GM12801 (cell line): ENCODE measurements around the gene MYT1.

Experiments used
- TF ChIP-seq, protein P1 (sequence below): IDR thresholded peaks from one replicate; pipeline ENCODE4 v1.5.1; 2011; ENCODE audit warnings: control low read depth; ENCODE audit not compliant: insufficient read length; ENCODE audit errors: extremely low read depth

MYT1 gene

DNA sequence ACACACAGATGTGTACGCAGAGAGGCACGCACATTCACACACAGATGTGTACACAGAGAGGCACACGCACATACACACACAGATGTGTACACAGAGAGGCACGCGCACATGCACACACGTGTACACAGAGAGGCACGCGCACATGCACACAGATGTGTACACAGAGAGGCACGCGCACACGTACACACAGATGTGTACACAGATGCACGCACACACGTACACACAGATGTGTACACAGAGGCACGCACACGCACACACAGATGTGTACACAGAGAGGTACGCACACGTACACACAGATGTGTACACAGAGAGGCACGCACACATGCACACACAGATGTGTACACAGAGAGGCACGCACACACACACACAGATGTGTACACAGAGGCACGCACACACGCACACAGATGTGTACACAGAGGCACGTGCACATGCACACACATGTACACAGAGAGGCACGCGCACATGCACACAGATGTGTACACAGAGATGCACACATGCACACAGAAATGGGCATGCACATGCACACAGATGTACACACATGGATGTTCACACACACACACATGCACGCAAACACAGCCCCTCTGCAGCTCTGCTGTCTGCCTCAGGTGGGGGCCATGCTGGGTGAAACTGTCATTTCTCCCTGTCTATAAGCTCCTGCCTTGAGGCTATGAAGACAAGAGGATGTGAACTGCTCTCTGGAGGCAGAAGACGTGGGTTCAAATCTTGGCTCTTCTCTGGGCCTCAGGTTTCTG is 14.3 kb upstream of the MYT1 start:
- TF ChIP-seq, protein P1, sequence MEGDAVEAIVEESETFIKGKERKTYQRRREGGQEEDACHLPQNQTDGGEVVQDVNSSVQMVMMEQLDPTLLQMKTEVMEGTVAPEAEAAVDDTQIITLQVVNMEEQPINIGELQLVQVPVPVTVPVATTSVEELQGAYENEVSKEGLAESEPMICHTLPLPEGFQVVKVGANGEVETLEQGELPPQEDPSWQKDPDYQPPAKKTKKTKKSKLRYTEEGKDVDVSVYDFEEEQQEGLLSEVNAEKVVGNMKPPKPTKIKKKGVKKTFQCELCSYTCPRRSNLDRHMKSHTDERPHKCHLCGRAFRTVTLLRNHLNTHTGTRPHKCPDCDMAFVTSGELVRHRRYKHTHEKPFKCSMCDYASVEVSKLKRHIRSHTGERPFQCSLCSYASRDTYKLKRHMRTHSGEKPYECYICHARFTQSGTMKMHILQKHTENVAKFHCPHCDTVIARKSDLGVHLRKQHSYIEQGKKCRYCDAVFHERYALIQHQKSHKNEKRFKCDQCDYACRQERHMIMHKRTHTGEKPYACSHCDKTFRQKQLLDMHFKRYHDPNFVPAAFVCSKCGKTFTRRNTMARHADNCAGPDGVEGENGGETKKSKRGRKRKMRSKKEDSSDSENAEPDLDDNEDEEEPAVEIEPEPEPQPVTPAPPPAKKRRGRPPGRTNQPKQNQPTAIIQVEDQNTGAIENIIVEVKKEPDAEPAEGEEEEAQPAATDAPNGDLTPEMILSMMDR, result no peak

DNA sequence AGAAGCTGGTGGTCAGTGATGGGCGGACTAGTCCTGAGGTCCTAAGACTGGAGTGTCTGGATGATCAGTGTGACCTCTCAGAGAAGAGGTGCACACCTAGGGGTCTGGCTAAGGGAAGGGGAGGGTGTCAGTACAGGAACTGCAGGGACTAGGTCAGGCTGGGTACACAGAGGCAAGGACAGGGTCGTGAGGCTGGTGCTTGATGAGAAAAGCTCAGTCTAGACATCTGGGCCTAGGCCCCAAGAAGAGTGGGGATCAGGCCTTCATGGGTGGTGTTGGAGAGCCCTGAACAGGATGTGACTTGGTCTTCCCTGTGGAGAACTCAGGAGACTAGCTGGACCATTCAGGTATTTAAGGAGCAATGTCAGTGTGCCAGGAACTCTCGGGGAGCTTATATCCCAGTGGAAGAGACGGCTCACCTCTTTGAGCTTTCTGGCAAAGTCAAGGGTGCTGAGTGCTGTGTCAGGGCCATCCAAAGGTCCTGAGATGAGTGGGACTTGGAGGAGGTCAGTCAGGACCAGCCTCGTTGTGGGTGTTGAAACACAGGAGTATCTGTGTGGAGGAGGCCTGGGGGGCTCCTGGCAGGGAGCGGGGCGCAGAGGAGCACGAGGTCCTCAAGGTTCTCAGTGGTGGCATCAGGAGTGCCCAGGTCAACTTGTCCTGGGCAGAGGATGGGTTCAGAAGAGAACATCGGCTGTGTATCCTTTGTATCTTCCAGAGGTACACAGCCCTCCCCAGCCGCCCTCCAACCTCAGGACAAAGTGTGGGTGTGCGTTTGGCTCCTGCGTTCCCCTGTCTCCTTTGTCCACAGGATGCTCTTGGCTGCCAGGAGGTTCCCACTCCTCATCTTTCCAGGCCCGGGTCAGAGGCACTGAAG is 13.3 kb upstream of the MYT1 start:
- TF ChIP-seq, protein P1, result no peak

DNA sequence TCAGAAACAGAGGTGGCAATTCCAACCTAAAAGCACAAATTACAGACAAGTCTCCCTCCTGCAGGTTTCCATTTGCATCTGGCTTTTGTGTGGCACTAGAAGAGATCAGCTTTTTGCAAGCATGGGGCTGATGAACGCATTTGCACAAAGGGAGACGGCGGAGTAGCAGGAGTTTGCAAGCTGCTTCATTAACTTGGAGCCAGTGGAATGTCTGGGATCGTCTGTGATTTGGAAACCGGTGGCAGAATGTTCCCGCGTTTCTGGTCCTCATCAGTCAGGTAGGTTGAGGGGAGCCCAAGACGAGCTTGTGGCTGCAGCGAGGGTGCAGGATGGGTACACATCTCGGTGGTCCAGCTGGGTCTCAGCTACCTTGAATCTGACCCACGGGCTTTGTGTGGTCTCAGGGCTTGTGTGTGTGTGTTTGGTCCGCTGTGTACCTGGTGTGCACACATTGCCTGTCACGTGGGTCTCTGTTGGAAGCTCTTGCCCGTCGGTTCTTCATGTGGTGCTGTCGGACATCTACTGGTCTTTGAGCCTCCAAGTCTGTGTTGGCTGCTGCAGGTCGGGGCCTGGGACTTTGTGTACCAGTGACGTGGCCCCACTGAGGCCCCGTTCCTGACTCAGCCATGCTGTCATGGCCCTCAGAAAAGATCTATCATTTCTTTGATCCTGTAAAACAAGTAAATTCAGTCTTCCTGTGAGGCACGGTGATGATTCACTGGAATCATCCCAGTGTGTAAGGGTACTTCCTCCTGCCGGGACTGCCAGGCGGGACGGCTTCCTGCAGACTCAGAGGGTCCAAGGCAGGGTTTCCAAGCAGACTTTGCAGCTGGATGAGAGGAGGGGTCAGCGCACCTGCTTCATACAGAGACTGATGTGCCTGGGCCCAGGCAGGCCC is 12.4 kb upstream of the MYT1 start:
- TF ChIP-seq, protein P1, result no peak

DNA sequence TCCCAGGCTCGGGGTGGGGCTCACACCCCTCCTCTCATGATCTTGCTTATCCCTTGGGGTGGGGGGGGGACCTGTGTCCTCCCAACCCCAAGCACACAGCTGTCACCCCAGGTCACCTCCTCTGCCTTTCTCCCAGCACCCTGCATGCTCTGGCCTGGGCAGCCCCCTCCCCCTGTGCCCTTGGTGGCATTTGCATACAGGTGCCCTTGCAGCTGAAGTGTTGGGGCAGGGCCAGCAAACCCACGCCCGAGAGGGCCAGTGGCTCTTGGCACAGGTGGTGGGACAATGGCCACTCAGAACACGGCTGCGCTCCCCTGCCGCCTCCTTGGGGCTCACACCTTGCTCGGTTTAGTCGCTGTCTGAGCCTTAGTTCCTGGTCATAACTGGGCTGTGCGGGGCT is 11.3 kb upstream of the MYT1 start:
- TF ChIP-seq, protein P1, result no peak

DNA sequence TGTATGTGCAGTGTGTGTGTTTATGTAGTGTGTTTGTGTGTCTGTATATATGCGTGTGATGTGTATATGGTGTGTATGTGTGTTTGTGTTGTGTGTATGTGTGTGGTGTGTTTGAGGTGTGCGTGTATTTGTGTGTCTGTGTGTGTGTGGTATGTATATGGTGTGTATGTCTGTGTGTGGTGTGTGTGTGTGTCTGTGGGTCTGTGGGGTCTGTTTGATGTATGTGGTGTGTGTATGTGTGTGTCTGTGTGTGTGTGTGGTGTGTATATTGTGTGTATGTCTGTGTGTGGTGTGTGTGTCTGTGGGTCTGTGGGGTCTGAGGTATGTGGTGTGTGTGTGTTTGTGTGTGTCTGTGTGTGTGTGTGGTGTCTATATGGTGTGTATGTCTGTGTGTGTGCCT is 10.8 kb upstream of the MYT1 start:
- TF ChIP-seq, protein P1, result no peak

DNA sequence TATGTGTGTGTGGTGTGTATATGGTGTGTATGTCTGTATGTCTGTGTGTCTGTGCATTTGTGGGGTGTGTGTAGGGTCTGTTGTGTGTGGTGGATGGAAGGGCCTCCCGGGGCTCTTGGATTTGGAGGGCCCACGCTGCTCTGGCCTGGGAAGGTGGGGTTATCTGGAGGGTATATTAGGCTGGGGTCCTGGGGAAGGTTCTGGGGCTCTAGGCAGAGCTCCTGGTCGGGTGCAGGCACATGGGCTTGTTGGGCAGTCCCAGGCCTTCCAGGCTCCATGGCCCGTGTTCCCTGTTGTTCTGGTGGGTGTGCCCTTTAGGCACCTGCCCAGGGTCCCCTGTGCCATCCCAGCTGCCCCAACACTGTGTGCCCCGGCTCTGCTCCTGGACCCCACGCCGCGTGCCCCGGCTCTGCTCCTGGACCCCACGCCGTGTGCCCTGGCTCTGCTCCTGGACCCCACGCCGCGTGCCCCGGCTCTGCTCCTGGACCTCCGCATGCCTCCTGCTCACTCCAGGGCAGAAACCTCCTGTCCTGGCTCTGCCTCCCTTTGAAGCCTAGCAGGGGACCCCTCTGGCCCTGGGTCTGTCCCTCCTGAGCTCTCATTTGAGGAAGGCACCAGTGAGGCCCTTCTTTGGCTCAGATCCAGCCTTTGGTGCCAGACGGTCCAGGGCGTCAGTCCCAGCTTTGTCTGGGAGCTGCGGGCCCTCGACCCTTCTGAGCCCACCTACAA is 10.2 kb upstream of the MYT1 start:
- TF ChIP-seq, protein P1, result no peak
